Sigmoid colon (tissue), 4 donors: Measurements from ENCODE around the gene APPBP2.

ENCODE experiments used
- POLR2A ChIP-seq, 2 donors: fragments of 450-650 bp; IDR thresholded peaks; one replicate each; pipeline ENCODE4 v1.6.1; 2016; ENCODE audit warnings: antibody characterized with exemption in 2 of 2, mild to moderate bottlenecking in 2 of 2, moderate library complexity in 2 of 2
- POLR2AphosphoS5 ChIP-seq, 4 donors: sonication (generic); formaldehyde crosslinking; IDR thresholded peaks; one replicate each; pipeline ENCODE4 v1.6.1; 2017; ENCODE audit warnings: antibody characterized with exemption in 4 of 4
- TF ChIP-seq, protein P1 (sequence below), 4 experiments: fragments of 450-650 bp in 3 of 4; fragments of 200-600 bp in 1 of 4; IDR thresholded peaks; one replicate each; pipeline ENCODE4 v1.5.1; 2016 to 2019; ENCODE audit warnings: antibody characterized with exemption in 4 of 4, mild to moderate bottlenecking in 3 of 4, moderate library complexity in 2 of 4

DNA sequence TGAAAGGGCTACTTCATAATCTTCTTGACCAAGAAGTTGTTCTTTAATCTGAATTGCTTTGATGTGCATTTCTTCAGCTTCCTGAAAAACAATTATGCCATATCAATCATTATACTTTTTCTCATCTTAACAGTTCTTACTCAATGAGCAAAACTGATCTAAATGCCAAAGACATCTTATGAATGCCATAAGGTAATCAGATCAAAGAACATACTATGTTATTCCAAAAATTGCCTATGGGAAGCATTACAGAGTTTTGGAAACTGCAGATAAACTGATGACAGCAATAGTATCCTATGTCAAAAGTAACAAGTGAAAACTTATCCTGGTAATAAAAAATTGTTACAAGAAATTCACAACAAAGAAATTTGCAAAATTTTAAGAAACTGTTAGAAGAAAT, 74.1 kb downstream of the APPBP2 start:
- TF ChIP-seq, protein P1, sequence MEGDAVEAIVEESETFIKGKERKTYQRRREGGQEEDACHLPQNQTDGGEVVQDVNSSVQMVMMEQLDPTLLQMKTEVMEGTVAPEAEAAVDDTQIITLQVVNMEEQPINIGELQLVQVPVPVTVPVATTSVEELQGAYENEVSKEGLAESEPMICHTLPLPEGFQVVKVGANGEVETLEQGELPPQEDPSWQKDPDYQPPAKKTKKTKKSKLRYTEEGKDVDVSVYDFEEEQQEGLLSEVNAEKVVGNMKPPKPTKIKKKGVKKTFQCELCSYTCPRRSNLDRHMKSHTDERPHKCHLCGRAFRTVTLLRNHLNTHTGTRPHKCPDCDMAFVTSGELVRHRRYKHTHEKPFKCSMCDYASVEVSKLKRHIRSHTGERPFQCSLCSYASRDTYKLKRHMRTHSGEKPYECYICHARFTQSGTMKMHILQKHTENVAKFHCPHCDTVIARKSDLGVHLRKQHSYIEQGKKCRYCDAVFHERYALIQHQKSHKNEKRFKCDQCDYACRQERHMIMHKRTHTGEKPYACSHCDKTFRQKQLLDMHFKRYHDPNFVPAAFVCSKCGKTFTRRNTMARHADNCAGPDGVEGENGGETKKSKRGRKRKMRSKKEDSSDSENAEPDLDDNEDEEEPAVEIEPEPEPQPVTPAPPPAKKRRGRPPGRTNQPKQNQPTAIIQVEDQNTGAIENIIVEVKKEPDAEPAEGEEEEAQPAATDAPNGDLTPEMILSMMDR (IDR thresholded peaks at IDR 0.05): no peak
- TF ChIP-seq POLR2AphosphoS5 (IDR thresholded peaks at IDR 0.05): no peak
- TF ChIP-seq POLR2A (IDR thresholded peaks at IDR 0.05): no peak
